PFSK-1 (cell line): ENCODE data around the gene SERPINA5.

Source experiments
- FOXP2 ChIP-seq: optimal IDR thresholded peaks from 2 replicates; pipeline ENCODE3; 2011; ENCODE audit warnings: borderline replicate concordance, control low read depth, inconsistent platforms; ENCODE audit not compliant: insufficient read depth; ENCODE audit errors: extremely low read length, extremely low read depth
- POLR2AphosphoS5 ChIP-seq: IDR thresholded peaks from 2 replicates; pipeline ENCODE4 v1.6.1; 2012; ENCODE audit warnings: low read depth, mild to moderate bottlenecking, control low read depth, low read length, moderate library complexity
- REST ChIP-seq, 2 experiments: IDR thresholded peaks; 2 replicates each; pipeline versions ENCODE4 v1.6.1 to v1.8.0; 2011 to 2012; ENCODE audit warnings: low read depth in 2 of 2, low read length in 2 of 2, control low read depth in 1 of 2, inconsistent platforms in 1 of 2, mild to moderate bottlenecking in 1 of 2, moderate library complexity in 1 of 2; ENCODE audit not compliant: insufficient read depth in 1 of 2
- SIN3A ChIP-seq: IDR thresholded peaks from 2 replicates; pipeline ENCODE4 v1.6.1; 2012; ENCODE audit warnings: mild to moderate bottlenecking, low read length, moderate library complexity, borderline replicate concordance; ENCODE audit not compliant: insufficient read depth
- TAF1 ChIP-seq: IDR thresholded peaks from 2 replicates; pipeline ENCODE4 v1.6.1; 2012; ENCODE audit warnings: low read length, control low read depth, borderline replicate concordance; ENCODE audit not compliant: insufficient read depth

The SERPINA5 gene

GRCh38 chr14:94632305-94632590 lies 51.0 kb downstream of the SERPINA5 start:
- no peak for TF ChIP-seq FOXP2
- TF ChIP-seq TAF1, result no peak
- TF ChIP-seq REST (IDR thresholded peaks at IDR 0.05; ENCODE audit: insufficient read depth in 1 of 2, low read depth in 2 of 2, low read length in 2 of 2), result no peak
- TF ChIP-seq POLR2AphosphoS5, result no peak
- TF ChIP-seq SIN3A, result no peak

GRCh38 chr14:94633121-94633520 lies 51.9 kb downstream of the SERPINA5 start:
- TF ChIP-seq SIN3A (no peak), REST (IDR thresholded peaks at IDR 0.05; ENCODE audit: insufficient read depth in 1 of 2, low read depth in 2 of 2, low read length in 2 of 2) (no peak), FOXP2 (no peak), POLR2AphosphoS5 (no peak), TAF1 (no peak)

- TF ChIP-seq REST (IDR thresholded peaks at IDR 0.05; ENCODE audit: insufficient read depth in 1 of 2, low read depth in 2 of 2, low read length in 2 of 2) (no peak), TAF1 (no peak), SIN3A (no peak), POLR2AphosphoS5 (no peak), FOXP2 (no peak)
These were observed 53.9 kb downstream of the SERPINA5 start for GRCh38 chr14:94635154-94635553.

- TF ChIP-seq TAF1 (no peak), POLR2AphosphoS5 (no peak), SIN3A (no peak), FOXP2 (no peak), REST (IDR thresholded peaks at IDR 0.05; ENCODE audit: insufficient read depth in 1 of 2, low read depth in 2 of 2, low read length in 2 of 2) (no peak)
These were observed 55.7 kb downstream of the SERPINA5 start for GRCh38 chr14:94636744-94637412.

GRCh38 chr14:94638339-94638738 lies 57.1 kb downstream of the SERPINA5 start:
- TF ChIP-seq REST (IDR thresholded peaks at IDR 0.05; ENCODE audit: insufficient read depth in 1 of 2, low read depth in 2 of 2, low read length in 2 of 2), result no peak
